ENCODE results near the gene ABCB8.
"Not testable (repeated sequence)": the region's sequence is repeated elsewhere in the genome, so short reads cannot be mapped to it uniquely, and the experiment has no call there.

DNA sequence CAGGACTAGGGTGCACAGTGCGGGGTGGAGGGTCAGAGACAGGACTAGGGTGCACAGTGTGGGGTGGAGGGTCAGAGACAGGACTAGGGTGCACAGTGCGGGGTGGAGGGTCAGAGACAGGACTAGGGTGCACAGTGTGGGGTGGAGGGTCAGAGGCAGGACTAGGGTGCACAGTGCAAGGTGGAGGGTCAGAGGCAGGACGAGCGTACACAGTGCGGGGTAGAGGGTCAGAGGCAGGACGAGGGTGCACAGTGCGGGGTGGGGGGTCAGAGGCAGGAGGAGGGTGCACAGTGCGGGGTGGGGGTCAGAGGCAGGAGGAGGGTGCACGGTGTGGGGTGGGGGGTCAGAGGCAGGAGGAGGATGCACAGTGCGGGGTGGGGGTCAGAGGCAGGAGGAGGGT is 15.2 kb downstream of the ABCB8 start:
- TF ChIP-seq POLR2A (IDR thresholded peaks at IDR 0.05; ENCODE audit: low read length); GATA1 (IDR thresholded peaks at IDR 0.05; ENCODE audit: low read depth, low read length): not testable (repeated sequence)
